Panc1 (cell line): Measurements from ENCODE around the gene PDK2. TPM values are rescaled to one million over a fixed set of nuclear protein-coding genes. Genes with fewer than 3 reads are reported as not detected.

ENCODE experiments used
- ATAC-seq: fragments of 200-7000 bp; cut with Tn5 transposase; 2 replicates; pipeline ENCODE4 v1.9.1; 2020; ENCODE audit warnings: mild to moderate bottlenecking, moderate library complexity
- BruUV-seq: library from RNA; stranded (reverse); fragments of 400-500 nt; replicated peaks from 2 replicates; lab custom pipeline; 2021; lab: Mats Ljungman, UMichigan
- CTCF ChIA-PET: fragments of 300-600 bp; sonication (Branson Sonifier 250); formaldehyde crosslinking; loops from one replicate; lab custom pipeline; 2022; ENCODE audit warnings: antibody characterized with exemption; lab: Charles Lee
- POLR2A ChIA-PET: fragments of 300-600 bp; sonication (Branson Sonifier 250); formaldehyde crosslinking; loops from one replicate; lab custom pipeline; 2022; ENCODE audit warnings: antibody characterized with exemption; lab: Charles Lee
- DNase-seq: peaks from one replicate; pipeline ENCODE4 v3.0.0-alpha.2; 2010; ENCODE audit warnings: low read depth, low spot score
- H3K27ac ChIP-seq: 2 replicates; pipeline ENCODE4 v1.5.1; 2011; ENCODE audit warnings: mild to moderate bottlenecking, low read length, inconsistent platforms
- H3K27me3 ChIP-seq: fragments of 200-500 bp; sonication (Bioruptor generic); 2 replicates; pipeline ENCODE4 v1.6.0; 2014; ENCODE audit warnings: low read length, inconsistent platforms; ENCODE audit not compliant: control insufficient read depth, insufficient read depth
- H3K36me3 ChIP-seq: fragments of 200-500 bp; sonication (Bioruptor generic); 2 replicates; pipeline ENCODE4 v1.5.1; 2014; ENCODE audit warnings: inconsistent platforms, mild to moderate bottlenecking, low read length, moderate library complexity; ENCODE audit not compliant: control insufficient read depth, insufficient read depth
- H3K4me1 ChIP-seq: 2 replicates; pipeline ENCODE4 v1.5.1; 2011; ENCODE audit warnings: inconsistent platforms, mild to moderate bottlenecking, low read length, moderate library complexity; ENCODE audit not compliant: control insufficient read depth, insufficient read depth
- H3K4me3 ChIP-seq, 2 experiments: 2 replicates each; pipeline ENCODE4 v1.5.1; 2011 to 2012; ENCODE audit warnings: low read depth in 2 of 2, low read length in 2 of 2, mild to moderate bottlenecking in 2 of 2, inconsistent platforms in 1 of 2, moderate library complexity in 1 of 2
- H3K9me3 ChIP-seq: fragments of 200-500 bp; sonication (Bioruptor generic); 2 replicates; pipeline ENCODE4 v1.5.1; 2014; ENCODE audit warnings: low read depth, mild to moderate bottlenecking, inconsistent platforms, low read length, moderate library complexity; ENCODE audit not compliant: control insufficient read depth, insufficient read depth
- CTCF ChIP-seq: fragments of 450-650 bp; IDR thresholded peaks from 2 replicates; pipeline ENCODE4 v1.5.1; 2017; ENCODE audit warnings: mild to moderate bottlenecking
- POLR2AphosphoS5 ChIP-seq: IDR thresholded peaks from 2 replicates; pipeline ENCODE4 v1.6.1; 2012; ENCODE audit warnings: mild to moderate bottlenecking, low read depth, low read length, moderate library complexity
- REST ChIP-seq, 2 experiments: IDR thresholded peaks; 2 replicates each; pipeline ENCODE4 v1.6.1; 2011 to 2012; ENCODE audit warnings: low read depth in 2 of 2, control low read depth in 1 of 2, low read length in 1 of 2, mild to moderate bottlenecking in 1 of 2, moderate library complexity in 1 of 2; ENCODE audit not compliant: insufficient read depth in 1 of 2
- SIN3A ChIP-seq: IDR thresholded peaks from 2 replicates; pipeline ENCODE4 v1.6.1; 2012; ENCODE audit warnings: low read depth, mild to moderate bottlenecking, low read length, moderate library complexity, borderline replicate concordance; ENCODE audit not compliant: insufficient read depth
- TCF7L2 ChIP-seq: IDR thresholded peaks from 2 replicates; pipeline ENCODE4 v1.6.1; 2011; ENCODE audit warnings: mild to moderate bottlenecking, low read depth, low read length, inconsistent platforms
- in situ Hi-C: cut with HindIII; loops from 2 replicates; pipeline ENCODE4 v1.10.0; 2016; ENCODE audit warnings: low sequenced_read_pairs, low pct_unique_long_range_greater_than_20kb
- intact Hi-C: fragments of 100-400 bp; cut with micrococcal nuclease; formaldehyde crosslinking; loops from one replicate; pipeline ENCODE4 v1.10.0; 2022; ENCODE audit not compliant: unreplicated experiment
- total RNA-seq: library from RNA; stranded (reverse); gene quantifications from one replicate; pipeline ENCODE4 v1.2.1, GENCODE V29; 2021; ENCODE audit not compliant: unreplicated experiment

PDK2 gene
- total RNA-seq, 1 experiment from 2014 or later: 46.0 TPM

GRCh38 chr17:50095626-50096037 lies 481 bp downstream of the PDK2 start:
- peaks cover 2% of the 10 kb centered on the region; the same call in 1 of the 2 replicates for H3K36me3 ChIP-seq
- BruUV-seq: no TSS peak
- H3K9me3 ChIP-seq: no peaks in the 10 kb centered on the region
- H3K4me1 ChIP-seq: peaks cover 36% of the 10 kb centered on the region
- intact Hi-C loops (loop anchor here (2.0 kb wide), 1 partner anchor 201 kb away; no protein-coding TSS in a partner anchor), in situ Hi-C loops (no loop called here)
- no peaks in the 10 kb centered on the region for H3K27me3 ChIP-seq
- TF ChIP-seq TCF7L2: no peak
- TF ChIP-seq POLR2AphosphoS5: no peak
- no peak for TF ChIP-seq REST (IDR thresholded peaks at IDR 0.05; ENCODE audit: insufficient read depth in 1 of 2, low read depth in 2 of 2, low read length in 1 of 2)
- no peak for TF ChIP-seq SIN3A
- no peak for TF ChIP-seq CTCF
- ChIA-PET POLR2A (no interaction called here), CTCF (interaction anchor here (0.6 kb wide), 1 partner anchor 300 kb away, joined by 3 read pairs; no protein-coding TSS in a partner anchor)
- peak overlapping the region; percentile 73 to 75 for H3K4me3 ChIP-seq
- H3K27ac ChIP-seq: peak overlapping the region; percentile 80
- no peak for ATAC-seq
- no peak for DNase-seq

- TF ChIP-seq POLR2AphosphoS5 (no peak), TCF7L2 (no peak), REST (IDR thresholded peaks at IDR 0.05; ENCODE audit: insufficient read depth in 1 of 2, low read depth in 2 of 2, low read length in 1 of 2) (no peak), CTCF (no peak), SIN3A (no peak)
- no TSS peak for BruUV-seq
- CTCF ChIA-PET: interaction anchor here (0.6 kb wide), 1 partner anchor 299 kb away, joined by 3 read pairs; no protein-coding TSS in a partner anchor
These were observed 941 bp downstream of the PDK2 start for GRCh38 chr17:50096092-50096491.

More at GRCh38 chr17:50096092-50096491, 941 bp downstream of the PDK2 start:
- intact Hi-C loops: no loop called here
- in situ Hi-C loops: no loop called here
- H3K27me3 ChIP-seq: no peaks in the 10 kb centered on the region
- no peak for ATAC-seq
- H3K27ac ChIP-seq: peak overlapping the region; percentile 80
- H3K9me3 ChIP-seq: no peaks in the 10 kb centered on the region
- no peak for DNase-seq
- H3K36me3 ChIP-seq: peaks cover 2% of the 10 kb centered on the region; the same call in 1 of the 2 replicates
- POLR2A ChIA-PET: no interaction called here
- peaks cover 38% of the 10 kb centered on the region for H3K4me1 ChIP-seq
- peak overlapping the region; percentile 73 to 75 for H3K4me3 ChIP-seq
